GM13976 (cell line): ENCODE data around the gene SRP68.

Experiments used
- DNase-seq: peaks from one replicate; pipeline ENCODE4 v3.0.0; 2012; ENCODE audit warnings: low spot score
- CTCF ChIP-seq: IDR thresholded peaks from 2 replicates; pipeline ENCODE4 v1.5.1; 2012; ENCODE audit warnings: borderline replicate concordance, mild to moderate bottlenecking; ENCODE audit not compliant: insufficient read depth; ENCODE audit errors: extremely low read depth, missing control alignments, control extremely low read depth
- in situ Hi-C: fragments of 300-500 bp; cut with MboI; formaldehyde crosslinking; loops from one replicate; pipeline ENCODE4 v1.12.0; 2022; ENCODE audit warnings: low sequenced_read_pairs, mixed read lengths, inconsistent platforms; ENCODE audit not compliant: unreplicated experiment

SRP68 gene

GRCh38 chr17:76097716-76098295 lies 25.5 kb upstream of the SRP68 start:
- no peak for TF ChIP-seq CTCF
- in situ Hi-C loops = no loop called here
- DNase-seq = no peak

GRCh38 chr17:76095943-76096342 lies 23.6 kb upstream of the SRP68 start:
- no peak for TF ChIP-seq CTCF
- in situ Hi-C loops = no loop called here
- no peak for DNase-seq

- TF ChIP-seq CTCF = no peak
- in situ Hi-C loops = no loop called here
- DNase-seq = peak; percentile 15
These were observed 21.7 kb upstream of the SRP68 start for GRCh38 chr17:76094046-76094445.

GRCh38 chr17:76092526-76093413 lies 20.5 kb upstream of the SRP68 start:
- in situ Hi-C loops = no loop called here
- DNase-seq = peak; percentile 23
- no peak for TF ChIP-seq CTCF

GRCh38 chr17:76091526-76092286 lies 19.4 kb upstream of the SRP68 start:
- TF ChIP-seq CTCF = no peak
- in situ Hi-C loops = no loop called here
- DNase-seq = no peak

- DNase-seq = peak; percentile 25
- in situ Hi-C loops = no loop called here
- TF ChIP-seq CTCF = no peak
These were observed 18.3 kb upstream of the SRP68 start for GRCh38 chr17:76090517-76091129.
